ENCODE results near the gene FOXN1. TPM values are rescaled to one million over a fixed set of nuclear protein-coding genes. Genes with fewer than 3 reads are reported as not detected.

Gene FOXN1
- total RNA-seq, 2 donors from 2014 or later = not detected

Other genes starting within 250 kb of the FOXN1 start
- gene TMEM97, start 187.1 kb upstream of the FOXN1 start, total RNA-seq = 10 to 100 TPM; 23.4 to 38.2 TPM
- gene IFT20, start 170.9 kb upstream of the FOXN1 start, total RNA-seq = 10 to 100 TPM; 31.1 to 31.7 TPM
- 10 to 100 TPM; 20.9 to 22.1 TPM for gene TNFAIP1, start 170.6 kb upstream of the FOXN1 start, total RNA-seq
- gene POLDIP2, start 148.8 kb upstream of the FOXN1 start, total RNA-seq = 10 to 100 TPM; 78.2 to 91.2 TPM
- not detected for gene SEBOX, start 141.1 kb upstream of the FOXN1 start, total RNA-seq
- under 1 TPM; 0.19 to 0.30 TPM for gene VTN, start 136.0 kb upstream of the FOXN1 start, total RNA-seq
- gene SARM1, start 134.7 kb upstream of the FOXN1 start, total RNA-seq = 10 to 100 TPM; 22.4 to 24.3 TPM
- 1 to 10 TPM; 2.1 TPM for gene SLC46A1, start 100.1 kb upstream of the FOXN1 start, total RNA-seq
- not detected for gene SLC13A2, start 32.7 kb upstream of the FOXN1 start, total RNA-seq
- gene UNC119, start 46.3 kb downstream of the FOXN1 start, total RNA-seq = 10 to 100 TPM; 45.3 to 53.8 TPM
- gene PIGS, start 65.2 kb downstream of the FOXN1 start, total RNA-seq = 10 to 100 TPM; 46.3 to 53.5 TPM
- 10 to 100 TPM; 23.1 to 40.0 TPM for gene ALDOC, start 70.5 kb downstream of the FOXN1 start, total RNA-seq
- 100 to 1,000 TPM; 134 to 141 TPM for gene SPAG5, start 92.7 kb downstream of the FOXN1 start, total RNA-seq
- 10 to 100 TPM; 25.1 to 33.4 TPM for gene RSKR, start 107.8 kb downstream of the FOXN1 start, total RNA-seq
- 100 to 1,000 TPM; 109 TPM for gene BLTP2, start 138.8 kb downstream of the FOXN1 start, total RNA-seq
- gene SDF2, start 155.6 kb downstream of the FOXN1 start, total RNA-seq = 10 to 100 TPM; 43.9 to 48.2 TPM
- 10 to 100 TPM; 85.1 to 97.8 TPM for gene SUPT6H, start 155.9 kb downstream of the FOXN1 start, total RNA-seq
- 1 to 10 TPM; 8.0 to 9.6 TPM for gene PROCA1, start 205.5 kb downstream of the FOXN1 start, total RNA-seq
- 10 to 100 TPM; 10.4 to 17.3 TPM for gene RAB34, start 211.5 kb downstream of the FOXN1 start, total RNA-seq
- 1,000 to 10,000 TPM; 2,006 to 2,174 TPM for gene RPL23A, start 213.6 kb downstream of the FOXN1 start, total RNA-seq
- gene TLCD1, start 219.9 kb downstream of the FOXN1 start, total RNA-seq = 1 to 10 TPM; 5.2 to 9.0 TPM
- 10 to 100 TPM in 1 of 2 donors, 1 to 10 TPM in 1; 6.9 to 10.9 TPM for gene NEK8, start 222.4 kb downstream of the FOXN1 start, total RNA-seq
- 100 to 1,000 TPM; 108 to 145 TPM for gene TRAF4, start 237.7 kb downstream of the FOXN1 start, total RNA-seq

Measured in activated T-cell treated with anti-CD3 and anti-CD28 coated beads, Interleukin-2, amount 50 U/mL, for 72 hours (primary cell).